Raji (cell line): ENCODE results near the gene RGS17.

ENCODE experiments used
- POLR2A ChIP-seq: IDR thresholded peaks from 2 replicates; pipeline ENCODE4 v1.6.1; 2011; ENCODE audit warnings: low read depth, low read length, control low read depth; ENCODE audit not compliant: insufficient read depth

The RGS17 gene

GRCh38 chr6:153096792-153097191 is 34.3 kb downstream of the RGS17 start:
- TF ChIP-seq POLR2A, result no peak

GRCh38 chr6:153096031-153096430 is 35.1 kb downstream of the RGS17 start:
- no peak for TF ChIP-seq POLR2A

GRCh38 chr6:153092082-153093013 is 38.7 kb downstream of the RGS17 start:
- no peak for TF ChIP-seq POLR2A

GRCh38 chr6:153090241-153090930 is 40.7 kb downstream of the RGS17 start:
- TF ChIP-seq POLR2A, result no peak

GRCh38 chr6:153088796-153089195 is 42.3 kb downstream of the RGS17 start:
- TF ChIP-seq POLR2A, result no peak

- no peak for TF ChIP-seq POLR2A
Observed at GRCh38 chr6:153087436-153087835, 43.6 kb downstream of the RGS17 start.

- no peak for TF ChIP-seq POLR2A
Observed at GRCh38 chr6:153086225-153086990, 44.7 kb downstream of the RGS17 start.

- no peak for TF ChIP-seq POLR2A
Observed at GRCh38 chr6:153085239-153085638, 45.8 kb downstream of the RGS17 start.

- no peak for TF ChIP-seq POLR2A
Observed at GRCh38 chr6:153084393-153084792, 46.7 kb downstream of the RGS17 start.

GRCh38 chr6:153083869-153084268 is 47.2 kb downstream of the RGS17 start:
- no peak for TF ChIP-seq POLR2A

GRCh38 chr6:153081914-153082313 is 49.2 kb downstream of the RGS17 start:
- TF ChIP-seq POLR2A, result no peak

- TF ChIP-seq POLR2A, result no peak
Observed at GRCh38 chr6:153076431-153076830, 54.7 kb downstream of the RGS17 start.

- no peak for TF ChIP-seq POLR2A
Observed at GRCh38 chr6:153074761-153075160, 56.3 kb downstream of the RGS17 start.

GRCh38 chr6:153073841-153074240 is 57.2 kb downstream of the RGS17 start:
- TF ChIP-seq POLR2A, result no peak

- TF ChIP-seq POLR2A, result no peak
Observed at GRCh38 chr6:153070756-153071155, 60.3 kb downstream of the RGS17 start.

GRCh38 chr6:153069897-153070296 is 61.2 kb downstream of the RGS17 start:
- no peak for TF ChIP-seq POLR2A

GRCh38 chr6:153065222-153065621 is 65.9 kb downstream of the RGS17 start:
- TF ChIP-seq POLR2A, result no peak
